ENCODE measurements around the gene TTC39B.
"Not testable (repeated sequence)": the region's sequence is repeated elsewhere in the genome, so short reads cannot be mapped to it uniquely, and the experiment has no call there.

The TTC39B gene

GRCh38 chr9:15306757-15307522, at the start of gene TTC39B:
Gene TTC39B, minus strand, starts transcription at chr9:15307216. Its CDS starts 91 bp downstream, at chr9:15307125.
- in situ Hi-C loops (cut with HindIII; ENCODE audit: low sequenced_read_pairs) = no loop called here

GRCh38 chr9:15355669-15356068, 48.7 kb upstream of the TTC39B start:
- in situ Hi-C loops (cut with HindIII; ENCODE audit: low sequenced_read_pairs) = no loop called here

- in situ Hi-C loops (cut with HindIII; ENCODE audit: low sequenced_read_pairs) = no loop called here
Observed at GRCh38 chr9:15354713-15355112, 47.7 kb upstream of the TTC39B start.

GRCh38 chr9:15353892-15354291, 46.9 kb upstream of the TTC39B start:
- in situ Hi-C loops (cut with HindIII; ENCODE audit: low sequenced_read_pairs) = no loop called here

GRCh38 chr9:15352306-15352705, 45.3 kb upstream of the TTC39B start:
- in situ Hi-C loops (cut with HindIII; ENCODE audit: low sequenced_read_pairs) = no loop called here

- in situ Hi-C loops (cut with HindIII; ENCODE audit: low sequenced_read_pairs) = no loop called here
Observed at GRCh38 chr9:15349892-15350761, 43.1 kb upstream of the TTC39B start.

- in situ Hi-C loops (cut with HindIII; ENCODE audit: low sequenced_read_pairs) = no loop called here
Observed at GRCh38 chr9:15346837-15347236, 39.8 kb upstream of the TTC39B start.

GRCh38 chr9:15344191-15344590, 37.2 kb upstream of the TTC39B start:
- in situ Hi-C loops (cut with HindIII; ENCODE audit: low sequenced_read_pairs) = no loop called here

GRCh38 chr9:15333376-15333881, 26.4 kb upstream of the TTC39B start:
- in situ Hi-C loops (cut with HindIII; ENCODE audit: low sequenced_read_pairs) = loop anchor here (5.0 kb wide), 1 partner anchor 59 kb away; no protein-coding TSS in a partner anchor

GRCh38 chr9:15332939-15333338, 25.9 kb upstream of the TTC39B start:
- in situ Hi-C loops (cut with HindIII; ENCODE audit: low sequenced_read_pairs) = loop anchor here (5.0 kb wide), 1 partner anchor 59 kb away; no protein-coding TSS in a partner anchor

- in situ Hi-C loops (cut with HindIII; ENCODE audit: low sequenced_read_pairs) = loop anchor here (5.0 kb wide), 1 partner anchor 63 kb away; no protein-coding TSS in a partner anchor
Observed at GRCh38 chr9:15329539-15330109, 22.6 kb upstream of the TTC39B start.

GRCh38 chr9:15328946-15329345, 21.9 kb upstream of the TTC39B start:
- in situ Hi-C loops (cut with HindIII; ENCODE audit: low sequenced_read_pairs) = no loop called here

GRCh38 chr9:15322695-15323094, 15.7 kb upstream of the TTC39B start:
- in situ Hi-C loops (cut with HindIII; ENCODE audit: low sequenced_read_pairs) = not testable (repeated sequence)

- in situ Hi-C loops (cut with HindIII; ENCODE audit: low sequenced_read_pairs) = not testable (repeated sequence)
Observed at GRCh38 chr9:15319661-15320060, 12.6 kb upstream of the TTC39B start.

GRCh38 chr9:15317836-15318235, 10.8 kb upstream of the TTC39B start:
- in situ Hi-C loops (cut with HindIII; ENCODE audit: low sequenced_read_pairs) = no loop called here

- in situ Hi-C loops (cut with HindIII; ENCODE audit: low sequenced_read_pairs) = no loop called here
Observed at GRCh38 chr9:15311607-15312006, 4.6 kb upstream of the TTC39B start.

- in situ Hi-C loops (cut with HindIII; ENCODE audit: low sequenced_read_pairs) = no loop called here
Observed at GRCh38 chr9:15310107-15310850, 3.3 kb upstream of the TTC39B start.

- in situ Hi-C loops (cut with HindIII; ENCODE audit: low sequenced_read_pairs) = no loop called here
Observed at GRCh38 chr9:15308511-15308910, 1.5 kb upstream of the TTC39B start.

- in situ Hi-C loops (cut with HindIII; ENCODE audit: low sequenced_read_pairs) = no loop called here
Observed at GRCh38 chr9:15307523-15307841, 466 bp upstream of the TTC39B start.

- in situ Hi-C loops (cut with HindIII; ENCODE audit: low sequenced_read_pairs) = no loop called here
Observed at GRCh38 chr9:15306068-15306756, 804 bp downstream of the TTC39B start.
